Ishikawa (cell line): ENCODE data around the gene COX8A.

ENCODE experiments used
- CREB1 ChIP-seq: IDR thresholded peaks from 2 replicates; pipeline ENCODE4 v1.6.1; 2012; ENCODE audit warnings: low read depth
- EP300 ChIP-seq: IDR thresholded peaks from 2 replicates; pipeline ENCODE4 v1.6.1; 2012; ENCODE audit warnings: borderline replicate concordance
- NFIC ChIP-seq: IDR thresholded peaks from 2 replicates; pipeline ENCODE4 v1.6.1; 2012
- RAD21 ChIP-seq: IDR thresholded peaks from 2 replicates; pipeline ENCODE4 v1.6.1; 2012; ENCODE audit warnings: low read depth
- TAF1 ChIP-seq: IDR thresholded peaks from 2 replicates; pipeline ENCODE4 v1.6.1; 2012; ENCODE audit warnings: low read depth, mild to moderate bottlenecking
- TCF12 ChIP-seq: IDR thresholded peaks from 2 replicates; pipeline ENCODE4 v1.6.1; 2012; ENCODE audit warnings: low read depth
- YY1 ChIP-seq: IDR thresholded peaks from 2 replicates; pipeline ENCODE4 v1.6.1; 2012; ENCODE audit warnings: low read depth
- TF ChIP-seq, protein P1 (sequence below): IDR thresholded peaks from 2 replicates; pipeline ENCODE4 v1.6.1; 2012; ENCODE audit warnings: low read depth, mild to moderate bottlenecking
- TF ChIP-seq, protein P2 (sequence below): IDR thresholded peaks from 2 replicates; pipeline ENCODE4 v1.6.1; 2012

DNA sequence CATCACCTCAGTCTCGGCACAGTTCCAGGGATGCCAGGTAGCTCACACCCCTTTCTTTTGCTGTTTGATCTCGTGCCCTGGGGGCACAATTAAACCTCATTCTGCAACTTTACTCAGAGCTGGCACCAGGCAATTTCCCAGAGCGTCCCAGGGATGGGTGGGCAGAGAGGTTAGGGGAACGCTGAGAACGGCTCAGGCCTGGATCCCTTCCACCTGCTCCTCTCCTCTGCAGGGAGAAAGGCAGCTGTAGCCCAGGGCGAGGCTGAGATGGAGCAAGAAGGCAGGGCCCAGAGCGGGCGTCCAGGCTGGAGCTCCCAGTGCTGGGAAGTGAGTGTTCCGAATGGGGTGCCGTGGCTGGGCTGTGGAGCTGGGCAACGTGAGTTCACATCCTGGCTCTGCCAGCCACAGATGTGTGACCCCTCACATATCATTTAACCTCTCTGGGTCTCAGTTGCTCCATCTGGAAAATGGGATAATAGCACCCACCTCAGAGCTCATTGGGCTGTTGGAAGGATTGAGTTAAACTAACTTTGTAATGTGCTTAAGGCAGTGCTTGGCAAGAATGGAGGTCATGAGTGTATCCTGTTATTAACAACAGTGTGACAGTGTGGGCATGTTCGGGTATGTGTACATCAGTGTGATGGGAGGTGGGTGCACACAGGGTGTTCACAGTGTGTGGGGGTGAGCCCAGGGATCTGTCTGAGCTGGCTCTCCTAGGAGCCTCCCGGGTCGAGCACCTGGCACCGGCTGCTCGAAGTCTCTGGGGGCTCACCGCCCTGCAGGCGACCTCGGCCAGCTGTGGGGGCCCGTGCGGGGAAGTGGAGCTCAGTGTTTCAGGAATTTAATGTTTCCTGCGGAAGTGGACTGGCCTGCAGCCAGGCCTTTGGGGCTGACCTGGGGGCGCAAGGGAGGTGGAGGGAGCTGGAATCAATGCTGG is 27.3 kb downstream of the COX8A start:
- TF ChIP-seq RAD21 (no peak), TAF1 (no peak), CREB1 (no peak), NFIC (no peak), EP300 (no peak), YY1 (no peak), TCF12 (no peak)
- TF ChIP-seq, protein P1, sequence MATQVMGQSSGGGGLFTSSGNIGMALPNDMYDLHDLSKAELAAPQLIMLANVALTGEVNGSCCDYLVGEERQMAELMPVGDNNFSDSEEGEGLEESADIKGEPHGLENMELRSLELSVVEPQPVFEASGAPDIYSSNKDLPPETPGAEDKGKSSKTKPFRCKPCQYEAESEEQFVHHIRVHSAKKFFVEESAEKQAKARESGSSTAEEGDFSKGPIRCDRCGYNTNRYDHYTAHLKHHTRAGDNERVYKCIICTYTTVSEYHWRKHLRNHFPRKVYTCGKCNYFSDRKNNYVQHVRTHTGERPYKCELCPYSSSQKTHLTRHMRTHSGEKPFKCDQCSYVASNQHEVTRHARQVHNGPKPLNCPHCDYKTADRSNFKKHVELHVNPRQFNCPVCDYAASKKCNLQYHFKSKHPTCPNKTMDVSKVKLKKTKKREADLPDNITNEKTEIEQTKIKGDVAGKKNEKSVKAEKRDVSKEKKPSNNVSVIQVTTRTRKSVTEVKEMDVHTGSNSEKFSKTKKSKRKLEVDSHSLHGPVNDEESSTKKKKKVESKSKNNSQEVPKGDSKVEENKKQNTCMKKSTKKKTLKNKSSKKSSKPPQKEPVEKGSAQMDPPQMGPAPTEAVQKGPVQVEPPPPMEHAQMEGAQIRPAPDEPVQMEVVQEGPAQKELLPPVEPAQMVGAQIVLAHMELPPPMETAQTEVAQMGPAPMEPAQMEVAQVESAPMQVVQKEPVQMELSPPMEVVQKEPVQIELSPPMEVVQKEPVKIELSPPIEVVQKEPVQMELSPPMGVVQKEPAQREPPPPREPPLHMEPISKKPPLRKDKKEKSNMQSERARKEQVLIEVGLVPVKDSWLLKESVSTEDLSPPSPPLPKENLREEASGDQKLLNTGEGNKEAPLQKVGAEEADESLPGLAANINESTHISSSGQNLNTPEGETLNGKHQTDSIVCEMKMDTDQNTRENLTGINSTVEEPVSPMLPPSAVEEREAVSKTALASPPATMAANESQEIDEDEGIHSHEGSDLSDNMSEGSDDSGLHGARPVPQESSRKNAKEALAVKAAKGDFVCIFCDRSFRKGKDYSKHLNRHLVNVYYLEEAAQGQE = no peak
- TF ChIP-seq, protein P2, sequence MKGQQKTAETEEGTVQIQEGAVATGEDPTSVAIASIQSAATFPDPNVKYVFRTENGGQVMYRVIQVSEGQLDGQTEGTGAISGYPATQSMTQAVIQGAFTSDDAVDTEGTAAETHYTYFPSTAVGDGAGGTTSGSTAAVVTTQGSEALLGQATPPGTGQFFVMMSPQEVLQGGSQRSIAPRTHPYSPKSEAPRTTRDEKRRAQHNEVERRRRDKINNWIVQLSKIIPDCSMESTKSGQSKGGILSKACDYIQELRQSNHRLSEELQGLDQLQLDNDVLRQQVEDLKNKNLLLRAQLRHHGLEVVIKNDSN = no peak
